ENCODE results near the gene VCX2.

VCX2 gene

DNA sequence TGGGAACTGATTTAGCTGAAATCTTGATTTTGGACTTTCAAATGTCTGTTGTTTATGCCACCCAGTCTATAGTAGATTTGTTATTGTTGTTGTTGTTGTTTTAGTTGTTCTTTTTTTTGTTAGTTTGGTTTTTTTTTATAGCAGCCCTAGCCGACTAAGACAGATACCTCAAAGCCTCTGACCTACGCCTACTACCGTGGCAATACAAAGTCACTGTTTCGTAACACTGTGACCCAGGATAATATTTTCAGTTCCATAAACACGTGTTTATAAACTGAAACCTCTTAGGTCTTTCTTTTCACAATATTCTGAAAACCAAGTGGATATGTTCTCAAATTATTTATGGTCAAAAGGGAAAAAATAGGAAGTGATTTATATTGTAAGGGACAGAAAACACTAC is 32.8 kb downstream of the VCX2 start:
- ChIA-PET CTCF (no interaction called here), POLR2A (no interaction called here)
- Histone ChIP-seq H3K4me1 (ENCODE audit: control insufficient read depth, insufficient read depth, low read length) (no peaks in the 10 kb centered on the region), H3K4me3 (ENCODE audit: low read depth, low read length) (no peak overlapping the region), H3K27ac (ENCODE audit: extremely low read depth, low read depth, low read length) (no peak overlapping the region), H3K36me3 (ENCODE audit: control insufficient read depth in 2 of 2, insufficient read depth in 1 of 2, low read length in 2 of 2) (no peaks in the 10 kb centered on the region), H3K9me3 (ENCODE audit: control insufficient read depth, insufficient read depth, low read depth, low read length) (no peaks in the 10 kb centered on the region)
- TF ChIP-seq HOXA7 (CRISPR knock-in tag; IDR thresholded peaks at IDR 0.05; ENCODE audit: borderline replicate concordance) (no peak), ZNF175 (tag by site-specific recombination; IDR thresholded peaks at IDR 0.05) (no peak), PRDM1 (tag by site-specific recombination; IDR thresholded peaks at IDR 0.05) (no peak), ZNF791 (tag by site-specific recombination; IDR thresholded peaks at IDR 0.05) (no peak), ZEB2 (tag by site-specific recombination; IDR thresholded peaks at IDR 0.05) (no peak), ZXDB (tag by site-specific recombination; IDR thresholded peaks at IDR 0.05) (no peak), ZNF473 (tag by site-specific recombination; IDR thresholded peaks at IDR 0.05) (no peak), HOXC10 (CRISPR knock-in tag; IDR thresholded peaks at IDR 0.05) (no peak), ZBTB21 (tag by site-specific recombination; IDR thresholded peaks at IDR 0.05) (no peak), ZNF837 (tag by site-specific recombination; IDR thresholded peaks at IDR 0.05) (no peak), ZNF354C (tag by site-specific recombination; IDR thresholded peaks at IDR 0.05; ENCODE audit: borderline replicate concordance, low read depth) (no peak)
- TF ChIP-seq, protein P1, sequence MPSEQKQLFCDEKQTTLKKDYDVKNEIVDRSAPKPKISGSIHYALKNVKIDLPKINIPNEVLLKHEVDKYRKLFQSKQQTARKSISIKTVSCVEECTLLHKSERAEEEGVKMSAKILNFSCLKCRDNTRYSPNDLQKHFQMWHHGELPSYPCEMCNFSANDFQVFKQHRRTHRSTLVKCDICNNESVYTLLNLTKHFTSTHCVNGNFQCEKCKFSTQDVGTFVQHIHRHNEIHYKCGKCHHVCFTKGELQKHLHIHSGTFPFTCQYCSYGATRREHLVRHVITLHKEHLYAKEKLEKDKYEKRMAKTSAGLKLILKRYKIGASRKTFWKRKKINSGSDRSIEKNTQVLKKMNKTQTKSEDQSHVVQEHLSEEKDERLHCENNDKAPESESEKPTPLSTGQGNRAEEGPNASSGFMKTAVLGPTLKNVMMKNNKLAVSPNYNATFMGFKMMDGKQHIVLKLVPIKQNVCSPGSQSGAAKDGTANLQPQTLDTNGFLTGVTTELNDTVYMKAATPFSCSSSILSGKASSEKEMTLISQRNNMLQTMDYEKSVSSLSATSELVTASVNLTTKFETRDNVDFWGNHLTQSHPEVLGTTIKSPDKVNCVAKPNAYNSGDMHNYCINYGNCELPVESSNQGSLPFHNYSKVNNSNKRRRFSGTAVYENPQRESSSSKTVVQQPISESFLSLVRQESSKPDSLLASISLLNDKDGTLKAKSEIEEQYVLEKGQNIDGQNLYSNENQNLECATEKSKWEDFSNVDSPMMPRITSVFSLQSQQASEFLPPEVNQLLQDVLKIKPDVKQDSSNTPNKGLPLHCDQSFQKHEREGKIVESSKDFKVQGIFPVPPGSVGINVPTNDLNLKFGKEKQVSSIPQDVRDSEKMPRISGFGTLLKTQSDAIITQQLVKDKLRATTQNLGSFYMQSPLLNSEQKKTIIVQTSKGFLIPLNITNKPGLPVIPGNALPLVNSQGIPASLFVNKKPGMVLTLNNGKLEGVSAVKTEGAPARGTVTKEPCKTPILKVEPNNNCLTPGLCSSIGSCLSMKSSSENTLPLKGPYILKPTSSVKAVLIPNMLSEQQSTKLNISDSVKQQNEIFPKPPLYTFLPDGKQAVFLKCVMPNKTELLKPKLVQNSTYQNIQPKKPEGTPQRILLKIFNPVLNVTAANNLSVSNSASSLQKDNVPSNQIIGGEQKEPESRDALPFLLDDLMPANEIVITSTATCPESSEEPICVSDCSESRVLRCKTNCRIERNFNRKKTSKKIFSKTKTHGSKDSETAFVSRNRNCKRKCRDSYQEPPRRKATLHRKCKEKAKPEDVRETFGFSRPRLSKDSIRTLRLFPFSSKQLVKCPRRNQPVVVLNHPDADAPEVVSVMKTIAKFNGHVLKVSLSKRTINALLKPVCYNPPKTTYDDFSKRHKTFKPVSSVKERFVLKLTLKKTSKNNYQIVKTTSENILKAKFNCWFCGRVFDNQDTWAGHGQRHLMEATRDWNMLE (tag by site-specific recombination; conservative IDR thresholded peaks at IDR 0.05; ENCODE audit: low read depth): no peak
- TF ChIP-seq, protein P2, sequence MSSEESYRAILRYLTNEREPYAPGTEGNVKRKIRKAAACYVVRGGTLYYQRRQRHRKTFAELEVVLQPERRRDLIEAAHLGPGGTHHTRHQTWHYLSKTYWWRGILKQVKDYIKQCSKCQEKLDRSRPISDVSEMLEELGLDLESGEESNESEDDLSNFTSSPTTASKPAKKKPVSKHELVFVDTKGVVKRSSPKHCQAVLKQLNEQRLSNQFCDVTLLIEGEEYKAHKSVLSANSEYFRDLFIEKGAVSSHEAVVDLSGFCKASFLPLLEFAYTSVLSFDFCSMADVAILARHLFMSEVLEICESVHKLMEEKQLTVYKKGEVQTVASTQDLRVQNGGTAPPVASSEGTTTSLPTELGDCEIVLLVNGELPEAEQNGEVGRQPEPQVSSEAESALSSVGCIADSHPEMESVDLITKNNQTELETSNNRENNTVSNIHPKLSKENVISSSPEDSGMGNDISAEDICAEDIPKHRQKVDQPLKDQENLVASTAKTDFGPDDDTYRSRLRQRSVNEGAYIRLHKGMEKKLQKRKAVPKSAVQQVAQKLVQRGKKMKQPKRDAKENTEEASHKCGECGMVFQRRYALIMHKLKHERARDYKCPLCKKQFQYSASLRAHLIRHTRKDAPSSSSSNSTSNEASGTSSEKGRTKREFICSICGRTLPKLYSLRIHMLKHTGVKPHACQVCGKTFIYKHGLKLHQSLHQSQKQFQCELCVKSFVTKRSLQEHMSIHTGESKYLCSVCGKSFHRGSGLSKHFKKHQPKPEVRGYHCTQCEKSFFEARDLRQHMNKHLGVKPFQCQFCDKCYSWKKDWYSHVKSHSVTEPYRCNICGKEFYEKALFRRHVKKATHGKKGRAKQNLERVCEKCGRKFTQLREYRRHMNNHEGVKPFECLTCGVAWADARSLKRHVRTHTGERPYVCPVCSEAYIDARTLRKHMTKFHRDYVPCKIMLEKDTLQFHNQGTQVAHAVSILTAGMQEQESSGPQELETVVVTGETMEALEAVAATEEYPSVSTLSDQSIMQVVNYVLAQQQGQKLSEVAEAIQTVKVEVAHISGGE (tag by site-specific recombination; conservative IDR thresholded peaks at IDR 0.05; ENCODE audit: low read depth): no peak
- TF ChIP-seq, protein P3, sequence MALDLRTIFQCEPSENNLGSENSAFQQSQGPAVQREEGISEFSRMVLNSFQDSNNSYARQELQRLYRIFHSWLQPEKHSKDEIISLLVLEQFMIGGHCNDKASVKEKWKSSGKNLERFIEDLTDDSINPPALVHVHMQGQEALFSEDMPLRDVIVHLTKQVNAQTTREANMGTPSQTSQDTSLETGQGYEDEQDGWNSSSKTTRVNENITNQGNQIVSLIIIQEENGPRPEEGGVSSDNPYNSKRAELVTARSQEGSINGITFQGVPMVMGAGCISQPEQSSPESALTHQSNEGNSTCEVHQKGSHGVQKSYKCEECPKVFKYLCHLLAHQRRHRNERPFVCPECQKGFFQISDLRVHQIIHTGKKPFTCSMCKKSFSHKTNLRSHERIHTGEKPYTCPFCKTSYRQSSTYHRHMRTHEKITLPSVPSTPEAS (tag by site-specific recombination; IDR thresholded peaks at IDR 0.05): no peak
- TF ChIP-seq, protein P4, sequence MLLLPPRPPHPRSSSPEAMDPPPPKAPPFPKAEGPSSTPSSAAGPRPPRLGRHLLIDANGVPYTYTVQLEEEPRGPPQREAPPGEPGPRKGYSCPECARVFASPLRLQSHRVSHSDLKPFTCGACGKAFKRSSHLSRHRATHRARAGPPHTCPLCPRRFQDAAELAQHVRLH (tag by site-specific recombination; IDR thresholded peaks at IDR 0.05): no peak

DNA sequence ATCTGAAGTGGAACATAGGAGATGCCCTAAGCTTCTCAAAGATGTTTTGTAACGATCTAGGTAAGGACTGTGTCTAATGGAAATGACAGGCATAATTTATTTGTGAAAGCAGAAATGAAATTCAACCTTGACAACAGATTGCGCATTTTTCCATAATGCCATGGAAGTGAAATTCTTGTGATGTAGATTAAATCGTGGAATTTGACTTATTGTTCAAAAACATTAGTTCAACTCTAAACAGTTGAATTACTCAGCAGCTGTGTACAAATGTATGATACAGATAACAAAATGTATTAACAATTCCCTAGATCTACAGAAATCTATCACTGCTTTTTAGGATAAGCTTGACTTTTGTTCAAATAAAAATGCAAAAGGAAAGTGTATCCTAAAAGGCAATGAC is 44.4 kb downstream of the VCX2 start:
- Histone ChIP-seq H3K9me3 (ENCODE audit: control insufficient read depth, insufficient read depth, low read depth, low read length) (no peaks in the 10 kb centered on the region), H3K4me3 (ENCODE audit: low read depth, low read length) (no peak overlapping the region), H3K27ac (ENCODE audit: extremely low read depth, low read depth, low read length) (no peak overlapping the region), H3K4me1 (ENCODE audit: control insufficient read depth, insufficient read depth, low read length) (no peaks in the 10 kb centered on the region), H3K36me3 (ENCODE audit: control insufficient read depth in 2 of 2, insufficient read depth in 1 of 2, low read length in 2 of 2) (no peaks in the 10 kb centered on the region)
- POLR2A ChIA-PET: no interaction called here
- CTCF ChIA-PET: interaction anchor here (0.7 kb wide), 1 partner anchor 286 kb away, joined by 3 read pairs; no protein-coding TSS in a partner anchor
- TF ChIP-seq ZSCAN23 (tag by site-specific recombination; IDR thresholded peaks at IDR 0.05) (no peak), ZNF561 (tag by site-specific recombination; IDR thresholded peaks at IDR 0.05; ENCODE audit: borderline replicate concordance) (no peak), GLIS1 (tag by site-specific recombination; IDR thresholded peaks at IDR 0.05) (no peak), ZNF394 (tag by site-specific recombination; IDR thresholded peaks at IDR 0.05; ENCODE audit: borderline replicate concordance) (no peak), SP7 (tag by site-specific recombination; IDR thresholded peaks at IDR 0.05) (no peak), ZNF350 (tag by site-specific recombination; IDR thresholded peaks at IDR 0.05) (no peak), EGR2 (tag by site-specific recombination; IDR thresholded peaks at IDR 0.05; ENCODE audit: low read depth) (no peak)

Measured in HEK293 (cell line).